ENCODE data around the gene PAK5.

GRCh38 chr20:9759392-9759791 is 79.5 kb downstream of the PAK5 start:
- no peak for TF ChIP-seq EZH2phosphoT487 (conservative IDR thresholded peaks at IDR 0.05; ENCODE audit: low read length)
- TF ChIP-seq, protein P1, sequence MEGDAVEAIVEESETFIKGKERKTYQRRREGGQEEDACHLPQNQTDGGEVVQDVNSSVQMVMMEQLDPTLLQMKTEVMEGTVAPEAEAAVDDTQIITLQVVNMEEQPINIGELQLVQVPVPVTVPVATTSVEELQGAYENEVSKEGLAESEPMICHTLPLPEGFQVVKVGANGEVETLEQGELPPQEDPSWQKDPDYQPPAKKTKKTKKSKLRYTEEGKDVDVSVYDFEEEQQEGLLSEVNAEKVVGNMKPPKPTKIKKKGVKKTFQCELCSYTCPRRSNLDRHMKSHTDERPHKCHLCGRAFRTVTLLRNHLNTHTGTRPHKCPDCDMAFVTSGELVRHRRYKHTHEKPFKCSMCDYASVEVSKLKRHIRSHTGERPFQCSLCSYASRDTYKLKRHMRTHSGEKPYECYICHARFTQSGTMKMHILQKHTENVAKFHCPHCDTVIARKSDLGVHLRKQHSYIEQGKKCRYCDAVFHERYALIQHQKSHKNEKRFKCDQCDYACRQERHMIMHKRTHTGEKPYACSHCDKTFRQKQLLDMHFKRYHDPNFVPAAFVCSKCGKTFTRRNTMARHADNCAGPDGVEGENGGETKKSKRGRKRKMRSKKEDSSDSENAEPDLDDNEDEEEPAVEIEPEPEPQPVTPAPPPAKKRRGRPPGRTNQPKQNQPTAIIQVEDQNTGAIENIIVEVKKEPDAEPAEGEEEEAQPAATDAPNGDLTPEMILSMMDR (IDR thresholded peaks at IDR 0.05; ENCODE audit: insufficient read depth, low read length, poor library complexity, severe bottlenecking) = no peak

All from SU-DHL-6 (cell line).